K562 (cell line): Measurements from ENCODE around the gene PLA2G4D. TPM values are rescaled to one million over a fixed set of nuclear protein-coding genes. Genes with fewer than 3 reads are reported as not detected.
A peak's percentile ranks its signal among the peaks of the same experiment; 100 is the strongest.

Source experiments
- BDP1 ChIP-seq: IDR thresholded peaks from 3 replicates; pipeline ENCODE4 v1.6.1; 2011; ENCODE audit not compliant: insufficient read length, insufficient read depth
- ELF1 ChIP-seq: fragments of 200-800 bp; sonication (Bioruptor generic); IDR thresholded peaks from 2 replicates; pipeline ENCODE4 v1.6.1; 2016; ENCODE audit warnings: missing genetic modification characterization, missing compliant biosample characterization
- ETV1 ChIP-seq: fragments of 450-650 bp; conservative IDR thresholded peaks from 2 replicates; pipeline ENCODE4 v1.6.1; 2016; ENCODE audit warnings: missing genetic modification characterization, control low read depth, low read depth, missing compliant biosample characterization
- FOXA3 ChIP-seq, 2 experiments: fragments of 450-650 bp in 1 of 2; sonication (generic) in 1 of 2; formaldehyde crosslinking; IDR thresholded peaks in 1 of 2; conservative IDR thresholded peaks in 1 of 2; 2 replicates each; pipeline versions ENCODE4 v1.4.0 to v1.8.0; 2020 to 2022; ENCODE audit warnings: mild to moderate bottlenecking in 2 of 2, missing genetic modification reagents in 1 of 2
- GATAD2B ChIP-seq: fragments of 450-650 bp; IDR thresholded peaks from 2 replicates; pipeline ENCODE4 v1.6.1; 2017; ENCODE audit warnings: mild to moderate bottlenecking, borderline replicate concordance
- ILF3 ChIP-seq: fragments of 450-650 bp; IDR thresholded peaks from 2 replicates; pipeline ENCODE4 v1.6.1; 2018; ENCODE audit warnings: antibody characterized with exemption, mild to moderate bottlenecking, moderate library complexity, borderline replicate concordance
- JUN ChIP-seq, 2 experiments: sonication (generic) in 1 of 2; formaldehyde crosslinking in 1 of 2; IDR thresholded peaks; 2 replicates each; pipeline versions ENCODE4 v1.6.1 to v1.8.0; 2012 to 2022; ENCODE audit warnings: borderline replicate concordance in 2 of 2, mild to moderate bottlenecking in 2 of 2, improper control_type of control experiment in 1 of 2, low read depth in 1 of 2, low read length in 1 of 2, missing genetic modification reagents in 1 of 2
- KLF16 ChIP-seq: IDR thresholded peaks from 2 replicates; pipeline ENCODE4 v1.6.1; 2016; ENCODE audit warnings: antibody characterized with exemption
- MYNN ChIP-seq, 2 experiments: sonication (generic); formaldehyde crosslinking in 1 of 2; IDR thresholded peaks; 2 replicates each; pipeline versions ENCODE4 v1.5.0 to v1.6.1; 2016 to 2020; ENCODE audit warnings: antibody characterized with exemption in 1 of 2, missing genetic modification reagents in 1 of 2
- NFE2L1 ChIP-seq: fragments of 450-650 bp; IDR thresholded peaks from 2 replicates; pipeline ENCODE4 v1.6.1; 2016; ENCODE audit warnings: missing genetic modification characterization, low read depth, mild to moderate bottlenecking, missing compliant biosample characterization, moderate library complexity, borderline replicate concordance
- NONO ChIP-seq, 2 experiments: fragments of 200-400 bp in 1 of 2; fragments of 450-650 bp in 1 of 2; formaldehyde crosslinking in 1 of 2; IDR thresholded peaks; 2 replicates each; pipeline ENCODE4 v1.6.1; 2017; ENCODE audit warnings: low read depth in 2 of 2, mild to moderate bottlenecking in 2 of 2, moderate library complexity in 2 of 2, low read length in 1 of 2
- POLR2H ChIP-seq: IDR thresholded peaks from 2 replicates; pipeline ENCODE4 v1.6.1; 2016; ENCODE audit warnings: missing genetic modification characterization, low read depth, mild to moderate bottlenecking, control low read depth, missing compliant biosample characterization, moderate library complexity
- SMAD3 ChIP-seq: fragments of 450-650 bp; formaldehyde crosslinking; conservative IDR thresholded peaks from 2 replicates; pipeline ENCODE4 v1.4.0; 2020; ENCODE audit warnings: mild to moderate bottlenecking
- XRCC4 ChIP-seq: IDR thresholded peaks from one replicate; pipeline ENCODE4 v1.6.1; 2011; ENCODE audit not compliant: insufficient read depth, insufficient read length; ENCODE audit errors: extremely low read depth
- YBX1 ChIP-seq: fragments of 450-650 bp; IDR thresholded peaks from 2 replicates; pipeline ENCODE4 v1.7.1; 2016; ENCODE audit warnings: mild to moderate bottlenecking
- ZNF384 ChIP-seq: IDR thresholded peaks from 2 replicates; pipeline ENCODE4 v1.6.1; 2012; ENCODE audit warnings: low read depth, low read length, improper control_type of control experiment
- ZNF668 ChIP-seq: fragments of 250-450 bp; sonication (Bioruptor Pico); IDR thresholded peaks from 2 replicates; pipeline ENCODE4 v1.8.0; 2022; ENCODE audit warnings: mild to moderate bottlenecking, inconsistent platforms
- polyA plus RNA-seq, 8 experiments: library from polyadenylated mRNA; depleted of rRNA in 4 of 8; stranded (reverse) in 5 of 8; unstranded in 3 of 8; fragments of >200 nt; fragmentation: Nextera tagmentation in 2 of 8; fragmentation: Illumina TruSeq in 1 of 8; extraction: Ambion mirVana in 2 of 8; extraction: Trizol in 1 of 8; gene quantifications; 2 replicates each; pipeline versions ENCODE4 v1.2.1 to v1.2.3, GENCODE V29; 2011 to 2014; ENCODE audit warnings: inconsistent platforms in 1 of 8, missing spikeins in 1 of 8
- total RNA-seq, 7 experiments: library from RNA; depleted of rRNA in 6 of 7; stranded (reverse); fragments of >200 nt in 6 of 7; fragmentation: Illumina TruSeq in 2 of 7; extraction: Trizol in 2 of 7; gene quantifications; 2 replicates each; pipeline versions ENCODE4 v1.2.1 to v1.2.3, GENCODE V29; 2011 to 2021; ENCODE audit warnings: low replicate concordance in 1 of 7
- TF ChIP-seq, protein P1 (sequence below): fragments of 250-450 bp; sonication (Bioruptor Pico); IDR thresholded peaks from 2 replicates; pipeline ENCODE4 v1.4.0; 2020
- TF ChIP-seq, protein P2 (sequence below), 2 experiments: IDR thresholded peaks; 2 replicates each; pipeline ENCODE4 v1.6.1; 2011; ENCODE audit warnings: borderline replicate concordance in 1 of 2, control low read depth in 1 of 2, low read depth in 1 of 2, low read length in 1 of 2, mild to moderate bottlenecking in 1 of 2, mixed read lengths in 1 of 2, moderate library complexity in 1 of 2; ENCODE audit not compliant: insufficient read depth in 1 of 2, insufficient read length in 1 of 2, poor library complexity in 1 of 2, severe bottlenecking in 1 of 2; ENCODE audit errors: extremely low read depth in 1 of 2

Gene PLA2G4D
- total and polyA plus RNA-seq, 9 of the 15 experiments (the other 6 are each of a cell fraction or from before 2014, with no cell fraction given) = 0.04 TPM; not detected in 8

DNA sequence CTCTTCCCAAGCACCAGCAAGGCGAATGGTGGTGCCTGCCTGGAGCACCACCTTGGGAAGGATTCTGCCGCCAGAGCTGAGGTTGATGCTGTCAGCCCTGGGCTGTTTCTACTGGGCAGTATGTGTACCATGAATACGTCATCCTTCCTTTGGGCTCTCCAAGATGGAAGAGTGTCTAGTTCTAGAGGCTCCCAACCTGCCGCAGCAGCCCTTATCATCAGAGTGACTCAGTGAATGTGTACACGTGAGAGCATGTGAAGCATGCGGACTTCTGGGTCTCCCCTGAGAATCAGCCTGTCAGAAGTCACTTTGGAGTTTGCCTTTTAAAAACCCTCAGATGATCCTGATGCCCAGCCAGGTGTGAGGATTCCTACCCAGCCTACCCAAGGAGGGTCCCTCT, 20.9 kb downstream of the PLA2G4D start (continued):
- TF ChIP-seq, protein P1, sequence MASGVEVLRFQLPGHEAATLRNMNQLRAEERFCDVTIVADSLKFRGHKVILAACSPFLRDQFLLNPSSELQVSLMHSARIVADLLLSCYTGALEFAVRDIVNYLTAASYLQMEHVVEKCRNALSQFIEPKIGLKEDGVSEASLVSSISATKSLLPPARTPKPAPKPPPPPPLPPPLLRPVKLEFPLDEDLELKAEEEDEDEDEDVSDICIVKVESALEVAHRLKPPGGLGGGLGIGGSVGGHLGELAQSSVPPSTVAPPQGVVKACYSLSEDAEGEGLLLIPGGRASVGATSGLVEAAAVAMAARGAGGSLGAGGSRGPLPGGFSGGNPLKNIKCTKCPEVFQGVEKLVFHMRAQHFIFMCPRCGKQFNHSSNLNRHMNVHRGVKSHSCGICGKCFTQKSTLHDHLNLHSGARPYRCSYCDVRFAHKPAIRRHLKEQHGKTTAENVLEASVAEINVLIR (CRISPR knock-in tag) = no peak
- TF ChIP-seq ETV1 (tag) (no peak), ILF3 (no peak), JUN (IDR thresholded peaks at IDR 0.05; ENCODE audit: borderline replicate concordance, low read depth, low read length) (no peak), JUN (CRISPR knock-in tag; IDR thresholded peaks at IDR 0.05; ENCODE audit: borderline replicate concordance) (no peak), ZNF384 (no peak), POLR2H (no peak), MYNN (IDR thresholded peaks at IDR 0.05) (no peak), MYNN (CRISPR knock-in tag; IDR thresholded peaks at IDR 0.05) (no peak), BDP1 (no peak), GATAD2B (no peak), NONO (IDR thresholded peaks at IDR 0.05; ENCODE audit: low read depth in 2 of 2, low read length in 1 of 2) (no peak), YBX1 (no peak), NFE2L1 (tag) (no peak), ELF1 (tag) (no peak), KLF16 (no peak), FOXA3 (CRISPR knock-in tag; conservative IDR thresholded peaks at IDR 0.05 in 1 of 2, IDR thresholded peaks at IDR 0.05 in 1 of 2) (no peak), SMAD3 (CRISPR knock-in tag) (no peak), ZNF668 (CRISPR knock-in tag) (no peak), XRCC4 (no peak)
- TF ChIP-seq, protein P2, sequence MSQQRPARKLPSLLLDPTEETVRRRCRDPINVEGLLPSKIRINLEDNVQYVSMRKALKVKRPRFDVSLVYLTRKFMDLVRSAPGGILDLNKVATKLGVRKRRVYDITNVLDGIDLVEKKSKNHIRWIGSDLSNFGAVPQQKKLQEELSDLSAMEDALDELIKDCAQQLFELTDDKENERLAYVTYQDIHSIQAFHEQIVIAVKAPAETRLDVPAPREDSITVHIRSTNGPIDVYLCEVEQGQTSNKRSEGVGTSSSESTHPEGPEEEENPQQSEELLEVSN (IDR thresholded peaks at IDR 0.05; ENCODE audit: borderline replicate concordance in 1 of 2, extremely low read depth in 1 of 2, insufficient read depth in 1 of 2, insufficient read length in 1 of 2, low read depth in 1 of 2, low read length in 1 of 2, poor library complexity in 1 of 2, severe bottlenecking in 1 of 2) = peak in 1 of 2 experiments; percentile 35
